GM12878 (cell line): Measurements from ENCODE around the gene LAMP1. TPM values are rescaled to one million over a fixed set of nuclear protein-coding genes. Genes with fewer than 3 reads are reported as not detected.

Experiments
- ATAC-seq: fragments of 200-7000 bp; cut with Tn5 transposase; 3 replicates; pipeline ENCODE4 v1.9.1; 2020; ENCODE audit warnings: mild to moderate bottlenecking, moderate library complexity
- BruUV-seq: library from RNA; stranded (reverse); fragments of 400-500 nt; replicated peaks from 2 replicates; lab custom pipeline; 2021; lab: Mats Ljungman, UMichigan
- CTCF ChIA-PET: fragments of 300-600 bp; sonication (Branson Sonifier 250); formaldehyde crosslinking; extraction: SDS; loops from one replicate; lab custom pipeline; 2021; ENCODE audit warnings: inconsistent platforms; lab: Yijun Ruan, JAX
- POLR2A ChIA-PET: fragments of 350-600 bp; formaldehyde crosslinking; extraction: SDS; loops from one replicate; lab custom pipeline; 2021; ENCODE audit warnings: inconsistent platforms; lab: Charles Lee
- RAD21 ChIA-PET: fragments of 300-600 bp; sonication (Branson Sonifier 250); formaldehyde crosslinking; loops from one replicate; lab custom pipeline; 2023; ENCODE audit warnings: antibody characterized with exemption; ENCODE audit not compliant: unreplicated experiment; lab: Charles Lee
- SMC1A ChIA-PET: fragments of 300-600 bp; sonication (Branson Sonifier 250); formaldehyde crosslinking; loops from one replicate; lab custom pipeline; 2023; ENCODE audit not compliant: unreplicated experiment, uncharacterized antibody; lab: Charles Lee
- DNase-seq: peaks from one replicate; pipeline ENCODE4 v3.0.0-alpha.2; 2011; ENCODE audit warnings: low read depth, low spot score
- FAIRE-seq: peaks from 3 replicates; lab custom pipeline; 2011; peaks lifted over from hg19 to GRCh38; lab: Jason Lieb, UNC
- H2AFZ ChIP-seq: 2 replicates; pipeline ENCODE4 v1.6.0; 2011; ENCODE audit warnings: low read depth, low read length, control low read depth; ENCODE audit not compliant: control insufficient read depth
- H3K27ac ChIP-seq: 2 replicates; pipeline ENCODE4 v1.5.1; 2011; ENCODE audit warnings: control low read depth; ENCODE audit not compliant: control insufficient read depth, insufficient read depth
- H3K27me3 ChIP-seq, 2 experiments: replicated peaks in 1 of 2; 2 replicates each; pipeline versions ENCODE4 v1.6.0 to v1.6.1; 2011; ENCODE audit warnings: low read length in 1 of 2; ENCODE audit not compliant: control insufficient read depth in 2 of 2, insufficient read depth in 2 of 2
- H3K36me3 ChIP-seq, 2 experiments: 2 replicates each; pipeline ENCODE4 v1.5.1; 2011; ENCODE audit warnings: low read length in 1 of 2; ENCODE audit not compliant: control insufficient read depth in 2 of 2, insufficient read depth in 2 of 2
- H3K4me1 ChIP-seq: 2 replicates; pipeline ENCODE4 v1.6.1; 2011; ENCODE audit warnings: mild to moderate bottlenecking, low read length, moderate library complexity, mixed read lengths; ENCODE audit not compliant: control insufficient read depth, insufficient read depth
- H3K4me2 ChIP-seq: 2 replicates; pipeline ENCODE4 v1.6.0; 2011; ENCODE audit warnings: control low read depth; ENCODE audit not compliant: control insufficient read depth, insufficient read depth
- H3K4me3 ChIP-seq: fragments of 200-600 bp; sonication (generic); 2 replicates; pipeline ENCODE4 v1.5.1; 2016
- H3K79me2 ChIP-seq: 2 replicates; pipeline ENCODE4 v1.6.0; 2011; ENCODE audit warnings: low read length; ENCODE audit not compliant: control insufficient read depth, insufficient read depth
- H3K9ac ChIP-seq: 2 replicates; pipeline ENCODE4 v1.8.0; 2011; ENCODE audit warnings: low read length, control low read depth, mixed read lengths; ENCODE audit not compliant: control insufficient read depth, insufficient read depth
- H3K9me3 ChIP-seq: replicated peaks from 3 replicates; pipeline ENCODE4 v1.5.1; 2011; ENCODE audit warnings: mild to moderate bottlenecking, low read length; ENCODE audit not compliant: control insufficient read depth, insufficient read depth
- H4K20me1 ChIP-seq: 2 replicates; pipeline ENCODE4 v1.6.0; 2011; ENCODE audit not compliant: control insufficient read depth, insufficient read depth
- CHD1 ChIP-seq: IDR thresholded peaks from 2 replicates; pipeline ENCODE4 v1.6.1; 2012; ENCODE audit warnings: low read depth, low read length, improper control_type of control experiment
- ESRRA ChIP-seq: IDR thresholded peaks from 2 replicates; pipeline ENCODE4 v1.6.1; 2012; ENCODE audit warnings: mild to moderate bottlenecking, low read length, improper control_type of control experiment
- FOXM1 ChIP-seq: IDR thresholded peaks from 2 replicates; pipeline ENCODE4 v1.6.1; 2012; ENCODE audit warnings: low read depth, mild to moderate bottlenecking, inconsistent platforms, low read length, moderate library complexity
- NR2F1 ChIP-seq: fragments of 450-650 bp; conservative IDR thresholded peaks from 2 replicates; pipeline ENCODE4 v1.6.1; 2017; ENCODE audit warnings: mild to moderate bottlenecking
- RB1 ChIP-seq: fragments of 450-650 bp; formaldehyde crosslinking; IDR thresholded peaks from 2 replicates; pipeline ENCODE4 v1.6.1; 2017; ENCODE audit warnings: mild to moderate bottlenecking, borderline replicate concordance
- SMARCA5 ChIP-seq: fragments of 450-650 bp; IDR thresholded peaks from 2 replicates; pipeline ENCODE4 v1.6.1; 2017; ENCODE audit warnings: mild to moderate bottlenecking
- STAT1 ChIP-seq: fragments of 450-650 bp; conservative IDR thresholded peaks from 2 replicates; pipeline ENCODE4 v1.6.1; 2014; ENCODE audit warnings: antibody characterized with exemption, mild to moderate bottlenecking
- ZNF384 ChIP-seq: IDR thresholded peaks from 2 replicates; pipeline ENCODE4 v1.6.1; 2012; ENCODE audit warnings: low read depth, mild to moderate bottlenecking, low read length, improper control_type of control experiment, borderline replicate concordance
- WGBS: methylation state at CpG from one replicate; pipeline ENCODE4 v1.1.6; 2016; ENCODE audit warnings: low lambda C conversion rate; ENCODE audit not compliant: insufficient replicate concordance, insufficient coverage; ENCODE audit errors: missing lambda C conversion rate; 5-methylcytosine and 5-hydroxymethylcytosine counted together
- in situ Hi-C: fragments of 300-500 bp; cut with MboI; formaldehyde crosslinking; loops from 9 replicates; pipeline ENCODE4 v1.14.3; 2018; ENCODE audit warnings: mixed read lengths
- intact Hi-C: fragments of 100-400 bp; cut with micrococcal nuclease; formaldehyde crosslinking; loops from one replicate; pipeline ENCODE4 v1.14.2; 2022; ENCODE audit not compliant: unreplicated experiment
- polyA plus RNA-seq, 11 experiments: library from polyadenylated mRNA; depleted of rRNA in 4 of 11; unstranded in 6 of 11; stranded (reverse) in 5 of 11; fragments of >200 nt; fragmentation: Nextera tagmentation in 4 of 11; fragmentation: Illumina TruSeq in 1 of 11; extraction: Ambion mirVana in 4 of 11; extraction: Trizol in 1 of 11; gene quantifications; 1 replicate in 1 of 11; 2 replicates in 10 of 11; pipeline versions ENCODE4 v1.2.1 to v1.2.3, GENCODE V29; 2011 to 2016; ENCODE audit warnings: inconsistent platforms in 2 of 11, missing spikeins in 2 of 11, low read depth in 1 of 11
- total RNA-seq, 4 experiments: library from RNA; depleted of rRNA in 3 of 4; stranded (reverse); fragments of >200 nt in 3 of 4; fragmentation: Illumina TruSeq in 1 of 4; extraction: Trizol in 1 of 4; gene quantifications; 2 replicates each; pipeline versions ENCODE4 v1.2.1 to v1.2.3, GENCODE V29; 2013 to 2021
- TF ChIP-seq, protein P1 (sequence below): fragments of 450-650 bp; IDR thresholded peaks from 2 replicates; pipeline ENCODE4 v1.6.1; 2017; ENCODE audit warnings: low read depth, mild to moderate bottlenecking, moderate library complexity
- TF ChIP-seq, protein P2 (sequence below): fragments of 450-650 bp; IDR thresholded peaks from 2 replicates; pipeline ENCODE4 v1.6.1; 2017; ENCODE audit warnings: antibody characterized with exemption, mild to moderate bottlenecking, moderate library complexity

LAMP1 gene
- total and polyA plus RNA-seq, 10 of the 15 experiments (the other 5 are each of a cell fraction or from before 2014, with no cell fraction given) = 2.5 to 83.0 (median 32.7) TPM

DNA sequence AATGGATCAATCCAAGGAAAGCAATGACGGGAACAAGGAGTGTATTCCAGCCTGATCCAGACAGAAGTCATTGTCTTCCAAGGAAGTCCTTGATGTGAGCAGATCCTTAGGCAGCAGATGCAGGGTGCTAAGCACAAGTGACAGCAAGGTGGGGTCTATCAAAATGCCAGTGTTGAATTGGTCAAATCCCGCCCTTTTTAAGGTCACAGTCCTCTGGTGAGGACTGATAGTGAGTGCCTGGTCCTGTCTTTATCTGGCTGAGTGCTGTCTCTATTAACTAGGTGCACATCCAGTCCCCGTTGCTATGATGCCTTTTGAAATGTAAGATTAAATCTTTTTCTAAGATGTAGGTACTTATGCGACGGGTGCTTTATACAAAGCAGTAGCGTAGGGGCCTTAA lies 1.3 kb upstream of the LAMP1 start:
- Histone ChIP-seq H3K4me3 (no peak overlapping the region), H3K9ac (no peak overlapping the region), H3K4me1 (no peaks in the 10 kb centered on the region)
- intact Hi-C loops (loop anchor here (5.0 to 10.0 kb wide), 2 partner anchors 197 to 289 kb away; partner anchors contain the start of genes DCUN1D2 and TFDP1), in situ Hi-C loops (no loop called here)
- TF ChIP-seq ESRRA = no peak
- TF ChIP-seq ZNF384 = no peak
- no peak for TF ChIP-seq STAT1
- no peak for TF ChIP-seq FOXM1
- TF ChIP-seq SMARCA5 = no peak
- TF ChIP-seq NR2F1 = no peak
- TF ChIP-seq, protein P1, sequence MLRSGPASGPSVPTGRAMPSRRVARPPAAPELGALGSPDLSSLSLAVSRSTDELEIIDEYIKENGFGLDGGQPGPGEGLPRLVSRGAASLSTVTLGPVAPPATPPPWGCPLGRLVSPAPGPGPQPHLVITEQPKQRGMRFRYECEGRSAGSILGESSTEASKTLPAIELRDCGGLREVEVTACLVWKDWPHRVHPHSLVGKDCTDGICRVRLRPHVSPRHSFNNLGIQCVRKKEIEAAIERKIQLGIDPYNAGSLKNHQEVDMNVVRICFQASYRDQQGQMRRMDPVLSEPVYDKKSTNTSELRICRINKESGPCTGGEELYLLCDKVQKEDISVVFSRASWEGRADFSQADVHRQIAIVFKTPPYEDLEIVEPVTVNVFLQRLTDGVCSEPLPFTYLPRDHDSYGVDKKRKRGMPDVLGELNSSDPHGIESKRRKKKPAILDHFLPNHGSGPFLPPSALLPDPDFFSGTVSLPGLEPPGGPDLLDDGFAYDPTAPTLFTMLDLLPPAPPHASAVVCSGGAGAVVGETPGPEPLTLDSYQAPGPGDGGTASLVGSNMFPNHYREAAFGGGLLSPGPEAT = no peak
- TF ChIP-seq, protein P2, sequence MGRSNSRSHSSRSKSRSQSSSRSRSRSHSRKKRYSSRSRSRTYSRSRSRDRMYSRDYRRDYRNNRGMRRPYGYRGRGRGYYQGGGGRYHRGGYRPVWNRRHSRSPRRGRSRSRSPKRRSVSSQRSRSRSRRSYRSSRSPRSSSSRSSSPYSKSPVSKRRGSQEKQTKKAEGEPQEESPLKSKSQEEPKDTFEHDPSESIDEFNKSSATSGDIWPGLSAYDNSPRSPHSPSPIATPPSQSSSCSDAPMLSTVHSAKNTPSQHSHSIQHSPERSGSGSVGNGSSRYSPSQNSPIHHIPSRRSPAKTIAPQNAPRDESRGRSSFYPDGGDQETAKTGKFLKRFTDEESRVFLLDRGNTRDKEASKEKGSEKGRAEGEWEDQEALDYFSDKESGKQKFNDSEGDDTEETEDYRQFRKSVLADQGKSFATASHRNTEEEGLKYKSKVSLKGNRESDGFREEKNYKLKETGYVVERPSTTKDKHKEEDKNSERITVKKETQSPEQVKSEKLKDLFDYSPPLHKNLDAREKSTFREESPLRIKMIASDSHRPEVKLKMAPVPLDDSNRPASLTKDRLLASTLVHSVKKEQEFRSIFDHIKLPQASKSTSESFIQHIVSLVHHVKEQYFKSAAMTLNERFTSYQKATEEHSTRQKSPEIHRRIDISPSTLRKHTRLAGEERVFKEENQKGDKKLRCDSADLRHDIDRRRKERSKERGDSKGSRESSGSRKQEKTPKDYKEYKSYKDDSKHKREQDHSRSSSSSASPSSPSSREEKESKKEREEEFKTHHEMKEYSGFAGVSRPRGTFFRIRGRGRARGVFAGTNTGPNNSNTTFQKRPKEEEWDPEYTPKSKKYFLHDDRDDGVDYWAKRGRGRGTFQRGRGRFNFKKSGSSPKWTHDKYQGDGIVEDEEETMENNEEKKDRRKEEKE = no peak
- no peak for TF ChIP-seq RB1
- TF ChIP-seq CHD1 = no peak
- TF ChIP-seq, all 136 proteins: peak for 0
- POLR2A ChIA-PET = no interaction called here
- no peak for DNase-seq
- WGBS = 87% methylated on average over 6 of the region's 6 CpGs
- CTCF ChIA-PET = no interaction called here
- H3K9me3 ChIP-seq = no peaks in the 10 kb centered on the region
- no peak overlapping the region for H3K27ac ChIP-seq
- RAD21 ChIA-PET = no interaction called here
- BruUV-seq = no TSS peak
- ATAC-seq = no peak
- peaks cover 0 to 2% of the 10 kb centered on the region in 2 experiments; a peak in 2 of 4 replicates for H3K27me3 ChIP-seq
- no peaks in the 10 kb centered on the region for H4K20me1 ChIP-seq
- H3K79me2 ChIP-seq = peaks cover 34% of the 10 kb centered on the region
- no peak for FAIRE-seq
- H3K4me2 ChIP-seq = no peak overlapping the region
- SMC1A ChIA-PET = no interaction called here
- H2AFZ ChIP-seq = no peak overlapping the region
- no peaks in the 10 kb centered on the region; a peak in 1 of 4 replicates for H3K36me3 ChIP-seq
